AG09319 (cell line): ENCODE data around the gene COPA.

Source experiments
- DNase-seq: peaks from one replicate; pipeline ENCODE4 v3.0.0-alpha.2; 2010; ENCODE audit warnings: low read depth; ENCODE audit errors: extremely low read depth
- TF ChIP-seq, protein P1 (sequence below): IDR thresholded peaks from 2 replicates; pipeline ENCODE4 v1.5.1; 2011; ENCODE audit warnings: low read depth, mild to moderate bottlenecking, inconsistent platforms, low read length, moderate library complexity

COPA gene

DNA sequence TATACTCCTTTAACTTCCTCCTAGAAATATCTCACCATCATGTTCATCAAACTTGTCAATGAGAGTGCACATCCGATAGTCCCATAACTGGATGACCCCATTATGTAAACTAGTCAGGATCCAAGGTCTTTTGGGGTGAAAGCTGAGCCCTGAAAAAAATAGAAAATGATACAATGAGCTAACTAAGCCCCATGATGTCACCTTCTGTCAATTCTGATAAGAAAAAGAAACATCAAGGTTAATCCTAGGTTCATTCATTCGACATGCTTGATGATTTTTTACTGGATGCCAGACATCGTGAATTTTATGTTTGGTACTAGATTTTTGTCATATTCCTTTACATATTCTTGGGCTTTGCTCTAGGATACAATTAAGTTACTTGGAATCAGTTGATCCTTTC is 2.9 kb downstream of the COPA start:
- DNase-seq: no peak
- TF ChIP-seq, protein P1, sequence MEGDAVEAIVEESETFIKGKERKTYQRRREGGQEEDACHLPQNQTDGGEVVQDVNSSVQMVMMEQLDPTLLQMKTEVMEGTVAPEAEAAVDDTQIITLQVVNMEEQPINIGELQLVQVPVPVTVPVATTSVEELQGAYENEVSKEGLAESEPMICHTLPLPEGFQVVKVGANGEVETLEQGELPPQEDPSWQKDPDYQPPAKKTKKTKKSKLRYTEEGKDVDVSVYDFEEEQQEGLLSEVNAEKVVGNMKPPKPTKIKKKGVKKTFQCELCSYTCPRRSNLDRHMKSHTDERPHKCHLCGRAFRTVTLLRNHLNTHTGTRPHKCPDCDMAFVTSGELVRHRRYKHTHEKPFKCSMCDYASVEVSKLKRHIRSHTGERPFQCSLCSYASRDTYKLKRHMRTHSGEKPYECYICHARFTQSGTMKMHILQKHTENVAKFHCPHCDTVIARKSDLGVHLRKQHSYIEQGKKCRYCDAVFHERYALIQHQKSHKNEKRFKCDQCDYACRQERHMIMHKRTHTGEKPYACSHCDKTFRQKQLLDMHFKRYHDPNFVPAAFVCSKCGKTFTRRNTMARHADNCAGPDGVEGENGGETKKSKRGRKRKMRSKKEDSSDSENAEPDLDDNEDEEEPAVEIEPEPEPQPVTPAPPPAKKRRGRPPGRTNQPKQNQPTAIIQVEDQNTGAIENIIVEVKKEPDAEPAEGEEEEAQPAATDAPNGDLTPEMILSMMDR: no peak

GRCh38 chr1:160338580-160338979 is 4.5 kb downstream of the COPA start:
- DNase-seq: no peak
- TF ChIP-seq, protein P1: no peak

- TF ChIP-seq, protein P1: no peak
- no peak for DNase-seq
Measured at GRCh38 chr1:160332516-160332915, 10.5 kb downstream of the COPA start.

DNA sequence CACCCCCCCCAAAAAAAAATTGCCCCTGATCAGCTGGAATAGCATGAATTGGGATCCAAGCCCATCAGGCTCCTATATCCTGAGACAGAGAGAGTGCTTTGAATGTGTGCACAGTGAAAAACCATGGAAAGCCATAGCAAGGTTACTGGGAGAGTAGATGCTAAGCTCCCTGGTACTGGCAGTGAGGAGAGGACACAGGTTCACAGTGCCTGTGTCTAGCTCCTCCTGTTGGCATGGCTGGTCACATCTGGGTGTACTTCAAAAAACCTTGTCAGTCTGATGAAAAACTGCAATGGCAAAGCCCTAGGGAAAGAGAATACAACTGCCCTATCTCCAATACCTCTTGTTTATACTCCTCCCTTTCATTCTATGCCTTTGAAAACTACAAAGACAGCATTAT is 12.9 kb downstream of the COPA start:
- TF ChIP-seq, protein P1: no peak
- DNase-seq: no peak

GRCh38 chr1:160328184-160328583 is 14.9 kb downstream of the COPA start:
- TF ChIP-seq, protein P1: no peak
- DNase-seq: no peak

- DNase-seq: no peak
- TF ChIP-seq, protein P1: no peak
Measured at GRCh38 chr1:160326418-160326817, 16.6 kb downstream of the COPA start.

DNA sequence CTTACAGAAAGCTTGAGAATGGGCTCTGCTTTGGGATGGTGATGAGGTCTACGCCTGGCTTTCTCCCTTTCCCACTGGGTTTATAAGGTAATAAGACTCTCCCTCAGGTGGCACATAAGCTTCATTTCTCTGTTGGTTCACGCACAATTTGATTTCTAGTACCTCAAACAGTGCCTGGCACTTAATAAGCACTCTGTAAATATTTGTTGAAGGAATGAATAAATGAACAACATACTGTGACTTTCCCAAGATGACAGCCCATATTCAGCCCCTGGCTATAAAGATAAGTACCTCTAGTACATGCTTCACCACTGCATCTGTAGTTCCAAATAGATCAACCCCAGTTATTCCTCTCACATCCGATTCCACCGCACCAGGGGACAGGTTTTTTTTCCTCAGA is 17.8 kb downstream of the COPA start:
- TF ChIP-seq, protein P1: no peak
- no peak for DNase-seq
